Renal cortical epithelial cell (primary cell): ENCODE results near the gene GTPBP1. TPM values are rescaled to one million over a fixed set of nuclear protein-coding genes. Genes with fewer than 3 reads are reported as not detected.

ENCODE experiments used
- total RNA-seq: library from RNA; depleted of rRNA; stranded (reverse); fragments of >200 nt; gene quantifications from 2 replicates; pipeline ENCODE4 v1.2.3, GENCODE V29; 2014

Gene GTPBP1
- total RNA-seq, 1 donor from 2014 or later: 54.8 TPM

Other genes with a start within 250 kb of the GTPBP1 start
- gene KDELR3, start 237.8 kb upstream of the GTPBP1 start, total RNA-seq: 34.2 and 73.5 TPM in 2 replicates
- 381 and 469 TPM in 2 replicates for gene DDX17, start 199.6 kb upstream of the GTPBP1 start, total RNA-seq
- gene DMC1, start 135.8 kb upstream of the GTPBP1 start, total RNA-seq: 2.0 and 3.6 TPM in 2 replicates
- gene FAM227A, start 49.6 kb upstream of the GTPBP1 start, total RNA-seq: 5.4 and 8.9 TPM in 2 replicates
- 20.0 and 25.0 TPM in 2 replicates for gene CBY1, start 49.3 kb upstream of the GTPBP1 start, total RNA-seq
- gene TOMM22, start 24.0 kb upstream of the GTPBP1 start, total RNA-seq: 34.1 and 109 TPM in 2 replicates
- gene JOSD1, start 5.0 kb upstream of the GTPBP1 start, total RNA-seq: 60.1 and 91.9 TPM in 2 replicates
- 101 and 117 TPM in 2 replicates for gene SUN2, start 50.1 kb downstream of the GTPBP1 start, total RNA-seq
- 18.2 and 33.5 TPM in 2 replicates for gene DNAL4, start 88.2 kb downstream of the GTPBP1 start, total RNA-seq
- 0.87 and 24.7 TPM in 2 replicates for gene NPTXR, start 138.1 kb downstream of the GTPBP1 start, total RNA-seq
- 28.3 and 62.7 TPM in 2 replicates for gene CBX6, start 166.3 kb downstream of the GTPBP1 start, total RNA-seq